Ovary (tissue), 9 donors: ENCODE results near the gene SRD5A1. TPM values are rescaled to one million over a fixed set of nuclear protein-coding genes. Genes with fewer than 3 reads are reported as not detected.
A peak's percentile ranks its signal among the peaks of the same experiment; 100 is the strongest.

Experiments used
- DNase-seq, 5 donors: peaks; one replicate each; pipeline ENCODE4 v3.0.0-alpha.2; 2019 to 2020
- H3K27ac ChIP-seq, 2 donors: fragments of 200-600 bp; one replicate each; pipeline versions ENCODE4 v1.5.1 to v1.8.0; 2019 to 2022
- H3K27me3 ChIP-seq: fragments of 200-600 bp; one replicate; pipeline ENCODE4 v1.8.0; 2022
- H3K36me3 ChIP-seq: fragments of 200-600 bp; sonication (generic); one replicate; pipeline ENCODE4 v1.5.1; 2019
- H3K4me1 ChIP-seq: one replicate; pipeline ENCODE4 v1.8.1; 2013; ENCODE audit warnings: mild to moderate bottlenecking, moderate library complexity; ENCODE audit not compliant: insufficient read depth
- H3K4me3 ChIP-seq: fragments of 200-600 bp; sonication (generic); one replicate; pipeline ENCODE4 v1.5.1; 2017
- H3K9me3 ChIP-seq, 2 donors: fragments of 200-600 bp in 1 of 2; sonication (generic) in 1 of 2; one replicate each; pipeline versions ENCODE4 v1.5.1 to v1.8.1; 2013 to 2019; ENCODE audit warnings: mild to moderate bottlenecking in 1 of 2, moderate library complexity in 1 of 2
- EP300 ChIP-seq: sonication (generic); formaldehyde crosslinking; IDR thresholded peaks from one replicate; pipeline ENCODE4 v1.6.1; 2017; ENCODE audit warnings: antibody characterized with exemption
- POLR2A ChIP-seq: fragments of 450-650 bp; IDR thresholded peaks from one replicate; pipeline ENCODE4 v1.6.1; 2017; ENCODE audit warnings: antibody characterized with exemption, mild to moderate bottlenecking, moderate library complexity
- WGBS, 3 donors: extraction: QIAGEN DNeasy Blood & Tissue Kit in 1 of 3; methylation state at CpG; one replicate each; pipeline versions ENCODE4 v1.1.5 to v1.1.7; 2013 to 2017; 5-methylcytosine and 5-hydroxymethylcytosine counted together
- intact Hi-C, 4 donors: fragments of 100-400 bp; cut with DNase I; formaldehyde crosslinking; loops; one replicate each; pipeline versions ENCODE4 v1.11.0 to v1.15.1; 2022 to 2023
- polyA plus RNA-seq, 2 donors: library from polyadenylated mRNA; stranded (reverse); fragments of 200-250 nt in 1 of 2; fragments of 350-450 nt in 1 of 2; fragmentation: Illumina TruSeq in 1 of 2; extraction: RNeasy Lipid Tissue Mini Kit (QIAGEN cat#74804) in 1 of 2; gene quantifications; one replicate each; pipeline ENCODE4 v1.2.3, GENCODE V29; 2013 to 2014
- total RNA-seq, 7 donors: library from RNA; depleted of rRNA in 2 of 7; stranded (reverse); fragments of >200 nt in 2 of 7; fragmentation: NEBNext Ultra II Directional in 3 of 7; extraction: Animal tissue kit (Norgen Biotek cat#: 25700) in 3 of 7; gene quantifications; one replicate each; pipeline versions ENCODE4 v1.1.0 to v1.2.4, GENCODE V29; 2016 to 2023
- TF ChIP-seq, protein P1 (sequence below), 3 donors: fragments of 450-650 bp in 2 of 3; fragments of 200-600 bp in 1 of 3; IDR thresholded peaks; one replicate each; pipeline versions ENCODE4 v1.5.1 to v1.8.0; 2016 to 2022; ENCODE audit warnings: antibody characterized with exemption in 3 of 3, mild to moderate bottlenecking in 1 of 3
- donor health status: DM: no; HTN: no; CAD: no; lungs with moderate emphysema.
- donor health status: DM: no; HTN: no; CAD: no.
- donor health status: Bipolar disorder and iron deficiency.
- donor health status: DM: yes; HTN: yes; CAD: no.
- donor health status: DM: no; HTN: no; CAD: no.
- donor health status: DM: yes; HTN: yes; CAD: no.

Gene SRD5A1
- total and polyA plus RNA-seq, 9 donors = 4.4 to 13.5 (median 9.4) TPM

DNA sequence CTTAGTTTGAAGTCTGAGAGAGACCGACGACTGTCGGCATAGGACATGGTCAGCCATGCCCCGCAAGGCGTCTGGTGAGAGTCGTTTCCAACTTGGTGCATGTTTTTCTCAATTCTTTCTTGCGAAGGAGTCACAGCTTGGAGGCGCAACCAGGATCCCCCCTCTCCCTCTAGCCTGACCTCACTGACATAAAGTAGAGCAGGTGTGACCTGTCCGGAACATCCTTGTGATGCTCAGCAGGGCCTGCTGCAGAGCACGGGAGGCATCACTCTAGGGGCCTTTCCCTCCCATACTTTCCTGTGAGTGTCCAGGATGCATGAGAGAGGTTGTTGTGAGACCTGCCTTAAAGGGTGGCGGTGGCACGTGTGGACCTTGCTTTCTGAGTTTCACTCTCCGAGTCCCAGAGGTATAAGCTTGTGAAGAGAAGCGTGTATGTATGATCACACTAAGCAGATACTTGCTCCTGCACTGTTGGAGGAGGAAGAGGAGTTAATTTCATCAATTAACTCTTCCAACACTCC is 85.0 kb downstream of the SRD5A1 start:
- intact Hi-C loops = loop anchor here in 1 of 4 donors (10.0 kb wide), 1 partner anchor 343 kb away; the partner anchor contains the start of gene MED10
- Histone ChIP-seq H3K9me3 (no peaks in the 10 kb centered on the region), H3K27me3 (no peaks in the 10 kb centered on the region), H3K27ac (no peak overlapping the region), H3K4me1 (peaks cover 42% of the 10 kb centered on the region), H3K4me3 (no peak overlapping the region), H3K36me3 (no peaks in the 10 kb centered on the region)
- WGBS, 3 donors = 71 to 75% (median 71%) methylated on average over 14 of the region's 14 CpGs
- peak in 1 of 5 donors; percentile 1 for DNase-seq
- TF ChIP-seq POLR2A (no peak), EP300 (no peak)
- TF ChIP-seq, protein P1, sequence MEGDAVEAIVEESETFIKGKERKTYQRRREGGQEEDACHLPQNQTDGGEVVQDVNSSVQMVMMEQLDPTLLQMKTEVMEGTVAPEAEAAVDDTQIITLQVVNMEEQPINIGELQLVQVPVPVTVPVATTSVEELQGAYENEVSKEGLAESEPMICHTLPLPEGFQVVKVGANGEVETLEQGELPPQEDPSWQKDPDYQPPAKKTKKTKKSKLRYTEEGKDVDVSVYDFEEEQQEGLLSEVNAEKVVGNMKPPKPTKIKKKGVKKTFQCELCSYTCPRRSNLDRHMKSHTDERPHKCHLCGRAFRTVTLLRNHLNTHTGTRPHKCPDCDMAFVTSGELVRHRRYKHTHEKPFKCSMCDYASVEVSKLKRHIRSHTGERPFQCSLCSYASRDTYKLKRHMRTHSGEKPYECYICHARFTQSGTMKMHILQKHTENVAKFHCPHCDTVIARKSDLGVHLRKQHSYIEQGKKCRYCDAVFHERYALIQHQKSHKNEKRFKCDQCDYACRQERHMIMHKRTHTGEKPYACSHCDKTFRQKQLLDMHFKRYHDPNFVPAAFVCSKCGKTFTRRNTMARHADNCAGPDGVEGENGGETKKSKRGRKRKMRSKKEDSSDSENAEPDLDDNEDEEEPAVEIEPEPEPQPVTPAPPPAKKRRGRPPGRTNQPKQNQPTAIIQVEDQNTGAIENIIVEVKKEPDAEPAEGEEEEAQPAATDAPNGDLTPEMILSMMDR (IDR thresholded peaks at IDR 0.05) = no peak

GRCh38 chr5:6718718-6719117 is 85.5 kb downstream of the SRD5A1 start:
- no peaks in the 10 kb centered on the region for H3K9me3 ChIP-seq
- intact Hi-C loops = loop anchor here in 1 of 4 donors (10.0 kb wide), 1 partner anchor 344 kb away; the partner anchor contains the start of gene MED10
- H3K36me3 ChIP-seq = no peaks in the 10 kb centered on the region
- peaks cover 46% of the 10 kb centered on the region for H3K4me1 ChIP-seq
- no peaks in the 10 kb centered on the region for H3K27me3 ChIP-seq
- WGBS, 3 donors = 52 to 62% (median 53%) methylated on average over 5 of the region's 5 CpGs
- DNase-seq = peak in 1 of 5 donors; percentile 8
- no peak overlapping the region for H3K4me3 ChIP-seq
- TF ChIP-seq, protein P1 (IDR thresholded peaks at IDR 0.05) = no peak
- TF ChIP-seq EP300 = no peak
- no peak for TF ChIP-seq POLR2A
- no peak overlapping the region for H3K27ac ChIP-seq

- intact Hi-C loops = loop anchor here in 1 of 4 donors (10.0 kb wide), 1 partner anchor 345 kb away; the partner anchor contains the start of gene MED10
- H3K4me1 ChIP-seq = peaks cover 48% of the 10 kb centered on the region
- no peaks in the 10 kb centered on the region for H3K36me3 ChIP-seq
- H3K27ac ChIP-seq = no peak overlapping the region
- no peaks in the 10 kb centered on the region for H3K27me3 ChIP-seq
- 89 to 93% (median 89%) methylated on average over 5 of the region's 5 CpGs for WGBS, 3 donors
- no peak for DNase-seq
- H3K4me3 ChIP-seq = no peak overlapping the region
- no peaks in the 10 kb centered on the region for H3K9me3 ChIP-seq
- no peak for TF ChIP-seq POLR2A
- TF ChIP-seq EP300 = no peak
- TF ChIP-seq, protein P1 (IDR thresholded peaks at IDR 0.05) = no peak
These were observed 86.2 kb downstream of the SRD5A1 start for GRCh38 chr5:6719417-6719816.

DNA sequence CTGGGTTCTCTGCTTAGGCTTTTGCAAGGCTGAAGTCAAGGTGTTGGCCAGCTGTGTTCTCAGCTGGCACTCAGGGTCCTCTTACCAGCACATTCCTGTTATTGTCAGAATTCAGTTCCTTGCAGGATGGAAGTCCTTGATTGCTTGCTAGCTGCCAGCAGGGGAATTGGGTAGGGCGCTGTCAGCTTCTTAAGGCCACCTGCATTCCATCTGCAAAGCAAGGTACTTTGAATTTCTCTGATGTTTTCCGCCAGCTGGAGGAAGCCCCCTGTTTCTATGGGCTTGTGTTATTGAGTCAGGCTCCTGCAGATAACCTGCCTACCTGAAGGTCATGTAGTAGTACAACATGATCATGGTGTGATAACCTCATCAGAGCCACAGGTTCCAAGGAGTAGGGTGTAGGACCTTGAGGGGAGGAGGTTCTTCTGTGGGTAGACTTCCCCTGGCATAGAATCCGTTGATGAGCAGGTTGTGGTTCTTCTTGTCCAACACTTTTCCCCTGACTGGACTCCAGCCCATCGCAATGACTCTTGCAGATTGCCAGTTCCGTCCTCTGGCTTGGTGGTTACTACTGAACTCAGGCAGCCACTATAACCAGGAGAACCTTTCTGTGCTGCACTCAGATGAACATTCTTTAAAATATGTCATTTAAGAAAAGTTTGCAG is 86.8 kb downstream of the SRD5A1 start:
- DNase-seq = peak in 1 of 5 donors; percentile 13
- Histone ChIP-seq H3K36me3 (no peaks in the 10 kb centered on the region), H3K27ac (no peak overlapping the region), H3K4me1 (peaks cover 49% of the 10 kb centered on the region), H3K4me3 (no peak overlapping the region), H3K9me3 (no peaks in the 10 kb centered on the region), H3K27me3 (no peaks in the 10 kb centered on the region)
- no peak for TF ChIP-seq EP300
- TF ChIP-seq, protein P1 (IDR thresholded peaks at IDR 0.05) = no peak
- no peak for TF ChIP-seq POLR2A
- 82 to 83% (median 82%) methylated on average over 5 of the region's 5 CpGs for WGBS, 3 donors
- intact Hi-C loops = loop anchor here in 1 of 4 donors (5.0 to 10.0 kb wide), 2 partner anchors 88 to 345 kb away; partner anchors contain the start of genes MED10, NSUN2 and SRD5A1
